Sigmoid colon (tissue), 4 donors: Measurements from ENCODE around the gene MBTPS2.
"Not testable (repeated sequence)": the region's sequence is repeated elsewhere in the genome, so short reads cannot be mapped to it uniquely, and the experiment has no call there.

ENCODE experiments used
- CTCF ChIP-seq, 4 experiments: fragments of 450-650 bp in 3 of 4; fragments of 200-600 bp in 1 of 4; IDR thresholded peaks; one replicate each; pipeline ENCODE4 v1.5.1; 2016 to 2019; ENCODE audit warnings: antibody characterized with exemption in 4 of 4, mild to moderate bottlenecking in 3 of 4, moderate library complexity in 2 of 4
- EP300 ChIP-seq, 4 donors: sonication (generic); formaldehyde crosslinking; IDR thresholded peaks; one replicate each; pipeline ENCODE4 v1.6.1; 2017; ENCODE audit warnings: antibody characterized with exemption in 4 of 4
- POLR2A ChIP-seq, 2 donors: fragments of 450-650 bp; IDR thresholded peaks; one replicate each; pipeline ENCODE4 v1.6.1; 2016; ENCODE audit warnings: antibody characterized with exemption in 2 of 2, mild to moderate bottlenecking in 2 of 2, moderate library complexity in 2 of 2
- POLR2AphosphoS5 ChIP-seq, 4 donors: sonication (generic); formaldehyde crosslinking; IDR thresholded peaks; one replicate each; pipeline ENCODE4 v1.6.1; 2017; ENCODE audit warnings: antibody characterized with exemption in 4 of 4

- TF ChIP-seq CTCF, POLR2A, POLR2AphosphoS5, EP300 (IDR thresholded peaks at IDR 0.05): not testable (repeated sequence)
These were observed 34.8 kb downstream of the MBTPS2 start for GRCh38 chrX:21874182-21874581.
